GM21360 (cell line): ENCODE measurements around the gene NUP54.

Source experiments
- ATAC-seq: cut with Tn5 transposase; IDR thresholded peaks from one replicate; pipeline ENCODE4 v1.9.1; 2021; ENCODE audit warnings: mild to moderate bottlenecking, moderate library complexity; ENCODE audit not compliant: unreplicated experiment

NUP54 gene

DNA sequence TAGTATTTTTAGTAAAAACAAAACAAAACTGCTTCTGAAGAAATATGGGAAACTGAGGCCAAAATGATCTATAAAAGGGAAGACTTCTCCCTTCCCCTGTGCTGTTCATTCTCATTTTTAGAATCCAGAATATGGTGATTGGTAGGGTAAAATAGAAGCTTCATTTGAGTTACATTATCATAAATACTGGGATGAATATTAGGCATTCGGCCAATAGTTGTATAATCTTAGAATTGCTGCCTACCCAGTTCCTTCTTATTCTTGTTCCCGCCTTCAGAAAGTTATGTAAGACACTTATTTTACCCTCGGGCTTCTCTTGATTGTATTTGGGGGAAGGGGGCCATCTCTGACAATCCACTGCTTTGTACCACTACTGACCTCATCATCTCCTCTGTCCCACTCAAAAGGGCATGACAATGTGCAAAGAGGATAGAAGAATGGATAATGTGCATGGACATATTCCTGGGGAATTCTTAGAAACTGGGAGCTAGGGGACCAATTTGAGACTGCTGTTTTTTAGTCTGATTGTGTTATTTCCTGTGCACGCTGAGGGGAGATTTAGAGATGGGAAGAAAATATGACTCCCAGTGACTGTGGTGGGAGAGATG lies 73.1 kb downstream of the NUP54 start:
- no peak for ATAC-seq

DNA sequence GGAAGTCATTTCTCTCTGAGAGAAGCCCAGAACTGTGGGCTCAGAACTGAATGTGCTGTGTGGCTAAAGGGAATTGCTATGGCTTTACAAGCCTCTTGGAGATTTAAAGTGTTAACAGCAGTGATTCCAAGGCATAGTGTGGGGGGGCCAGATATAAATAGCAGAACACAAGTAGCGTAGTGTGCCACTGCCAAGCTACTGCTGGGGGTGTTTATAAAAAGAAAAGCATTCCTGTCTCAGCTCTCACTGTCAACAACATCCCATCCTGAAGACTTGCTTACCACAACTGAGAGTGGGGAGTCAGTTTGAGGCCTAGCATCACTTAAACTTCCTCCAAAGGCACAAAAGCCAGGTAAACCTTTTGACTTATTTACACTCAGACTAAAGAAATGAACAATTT lies 73.7 kb downstream of the NUP54 start, which contains the start of gene ART3:
Gene ART3, plus strand, starts transcription at position 242 of the 400 bp plus-strand sequence. CDS start 1,181 bp downstream, outside the sequence.
- ATAC-seq = no peak

DNA sequence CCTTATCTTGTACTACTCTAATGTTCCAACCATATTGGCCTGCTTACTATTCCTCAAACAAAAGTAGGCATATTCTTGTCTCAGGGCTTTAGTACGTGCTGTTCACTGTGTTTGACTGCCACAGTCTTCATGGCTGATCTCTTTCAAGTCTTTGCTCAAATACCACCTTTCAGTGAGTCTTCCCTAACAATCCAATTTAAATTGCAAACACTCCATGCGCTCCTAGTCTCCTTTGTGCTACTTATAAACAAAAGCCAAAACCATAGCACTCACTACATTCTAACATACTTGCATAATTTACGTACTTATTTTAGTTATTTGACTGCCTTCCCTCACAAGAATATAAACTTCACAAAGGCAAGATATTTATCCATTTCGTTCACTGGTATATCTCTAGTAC lies 75.4 kb downstream of the NUP54 start:
- no peak for ATAC-seq

DNA sequence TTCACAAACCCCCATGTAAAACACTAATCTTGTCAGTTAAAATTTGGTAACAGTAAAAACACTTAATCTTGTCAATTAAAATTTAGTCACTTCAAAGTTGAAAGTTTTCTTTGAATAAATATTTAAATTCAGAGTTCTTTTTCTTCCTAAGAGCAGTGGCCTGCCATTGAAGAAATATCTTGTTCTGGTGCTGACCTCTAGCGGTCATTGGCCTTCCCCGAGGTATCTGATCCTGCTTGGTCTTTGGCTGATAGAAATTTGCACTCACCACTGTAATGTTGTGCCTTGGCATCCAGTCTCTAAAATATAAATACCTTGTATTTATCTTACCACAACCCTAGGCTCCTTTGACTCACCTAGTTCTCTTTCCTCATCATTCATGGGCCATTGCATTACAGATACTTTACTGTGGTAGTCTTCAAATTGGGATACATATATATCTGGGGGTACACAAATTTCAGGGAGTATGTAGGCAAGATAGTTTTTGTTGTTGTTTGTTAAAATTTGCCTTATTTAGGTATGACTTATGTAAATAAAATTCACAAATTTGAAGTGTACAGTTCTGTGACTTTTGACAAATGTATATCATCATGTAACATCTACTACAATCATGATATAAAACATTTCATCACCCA lies 80.4 kb downstream of the NUP54 start:
- ATAC-seq = peak; percentile 63

DNA sequence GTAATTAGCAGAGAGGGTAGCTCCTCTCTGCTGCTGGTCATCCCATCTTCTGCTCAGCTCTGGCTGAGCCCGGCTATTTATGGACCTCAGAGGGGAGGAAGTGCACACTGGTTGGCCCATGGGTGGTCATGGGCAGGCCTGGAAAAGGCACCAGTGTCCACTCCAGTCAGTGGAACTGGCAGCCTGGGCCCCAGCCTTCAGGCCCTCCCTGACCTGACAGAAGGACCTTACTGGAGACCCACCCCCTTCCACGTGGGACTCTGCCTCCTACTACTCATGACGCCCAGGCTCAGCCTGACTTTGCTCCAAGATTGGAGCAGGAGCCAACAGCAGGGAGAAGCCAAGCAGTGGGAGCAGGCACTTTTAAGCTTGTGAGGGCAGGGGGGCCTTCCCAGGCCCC lies 81.7 kb downstream of the NUP54 start:
- no peak for ATAC-seq
